Gastroesophageal sphincter (tissue), 3 donors: ENCODE measurements around the gene ACTC1.

ENCODE experiments used
- POLR2A ChIP-seq, 2 donors: fragments of 450-650 bp; IDR thresholded peaks; one replicate each; pipeline ENCODE4 v1.6.1; 2017; ENCODE audit warnings: antibody characterized with exemption in 2 of 2, mild to moderate bottlenecking in 2 of 2, moderate library complexity in 1 of 2
- POLR2AphosphoS5 ChIP-seq: sonication (generic); formaldehyde crosslinking; IDR thresholded peaks from one replicate; pipeline ENCODE4 v1.6.1; 2017; ENCODE audit warnings: antibody characterized with exemption
- TF ChIP-seq, protein P1 (sequence below), 4 experiments: fragments of 200-600 bp in 2 of 4; fragments of 450-650 bp in 2 of 4; sonication (generic) in 1 of 4; IDR thresholded peaks; one replicate each; pipeline ENCODE4 v1.5.1; 2017 to 2019; ENCODE audit warnings: antibody characterized with exemption in 4 of 4, mild to moderate bottlenecking in 2 of 4, moderate library complexity in 2 of 4

DNA sequence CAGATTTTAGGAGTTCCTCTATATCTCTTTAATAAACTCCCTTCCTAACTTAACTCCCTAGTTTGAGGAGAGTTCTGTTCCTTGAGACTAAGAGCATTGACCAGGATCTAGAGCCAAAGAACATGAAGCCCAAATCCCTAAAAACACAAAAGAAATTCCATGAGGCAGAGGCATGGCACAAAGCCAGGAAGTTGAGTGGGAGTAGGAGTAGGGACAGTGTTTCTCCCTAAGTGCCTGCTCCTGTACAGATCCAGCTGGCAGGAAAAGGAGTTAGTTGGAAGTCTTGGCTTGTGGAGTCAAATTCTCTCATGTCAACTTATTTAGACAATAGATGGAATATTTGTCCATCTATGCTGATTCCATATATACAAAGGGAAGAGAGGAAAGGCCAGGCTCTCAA, 11.4 kb downstream of the ACTC1 start:
- TF ChIP-seq POLR2A (IDR thresholded peaks at IDR 0.05) (no peak), POLR2AphosphoS5 (no peak)
- TF ChIP-seq, protein P1, sequence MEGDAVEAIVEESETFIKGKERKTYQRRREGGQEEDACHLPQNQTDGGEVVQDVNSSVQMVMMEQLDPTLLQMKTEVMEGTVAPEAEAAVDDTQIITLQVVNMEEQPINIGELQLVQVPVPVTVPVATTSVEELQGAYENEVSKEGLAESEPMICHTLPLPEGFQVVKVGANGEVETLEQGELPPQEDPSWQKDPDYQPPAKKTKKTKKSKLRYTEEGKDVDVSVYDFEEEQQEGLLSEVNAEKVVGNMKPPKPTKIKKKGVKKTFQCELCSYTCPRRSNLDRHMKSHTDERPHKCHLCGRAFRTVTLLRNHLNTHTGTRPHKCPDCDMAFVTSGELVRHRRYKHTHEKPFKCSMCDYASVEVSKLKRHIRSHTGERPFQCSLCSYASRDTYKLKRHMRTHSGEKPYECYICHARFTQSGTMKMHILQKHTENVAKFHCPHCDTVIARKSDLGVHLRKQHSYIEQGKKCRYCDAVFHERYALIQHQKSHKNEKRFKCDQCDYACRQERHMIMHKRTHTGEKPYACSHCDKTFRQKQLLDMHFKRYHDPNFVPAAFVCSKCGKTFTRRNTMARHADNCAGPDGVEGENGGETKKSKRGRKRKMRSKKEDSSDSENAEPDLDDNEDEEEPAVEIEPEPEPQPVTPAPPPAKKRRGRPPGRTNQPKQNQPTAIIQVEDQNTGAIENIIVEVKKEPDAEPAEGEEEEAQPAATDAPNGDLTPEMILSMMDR (IDR thresholded peaks at IDR 0.05), result no peak
